HEK293 (cell line): Measurements from ENCODE around the gene DNAAF9.

Experiments
- CTCF ChIA-PET: fragments of 350-600 bp; formaldehyde crosslinking; extraction: SDS; loops from one replicate; lab custom pipeline; 2021; ENCODE audit warnings: antibody characterized with exemption; lab: Yijun Ruan, JAX
- POLR2A ChIA-PET: fragments of 300-600 bp; formaldehyde crosslinking; extraction: SDS; loops from one replicate; lab custom pipeline; 2020; ENCODE audit warnings: antibody characterized with exemption, inconsistent platforms; lab: Yijun Ruan, JAX
- H3K27ac ChIP-seq: fragments of 200-500 bp; sonication (Bioruptor generic); 2 replicates; pipeline ENCODE4 v1.5.1; 2014; ENCODE audit warnings: low read depth, low read length, control low read depth, inconsistent platforms; ENCODE audit errors: extremely low read depth
- H3K36me3 ChIP-seq, 2 experiments: fragments of 200-500 bp in 1 of 2; sonication (Bioruptor generic) in 1 of 2; 1 replicate in 1 of 2; 2 replicates in 1 of 2; pipeline ENCODE4 v1.5.1; 2014 to 2017; ENCODE audit warnings: inconsistent platforms in 2 of 2, low read length in 2 of 2; ENCODE audit not compliant: control insufficient read depth in 2 of 2, insufficient read depth in 1 of 2
- H3K4me1 ChIP-seq: fragments of 200-500 bp; sonication (Bioruptor generic); 2 replicates; pipeline ENCODE4 v1.5.1; 2014; ENCODE audit warnings: mild to moderate bottlenecking, low read length, inconsistent platforms; ENCODE audit not compliant: control insufficient read depth, insufficient read depth
- H3K4me3 ChIP-seq: 2 replicates; pipeline ENCODE4 v1.5.1; 2011; ENCODE audit warnings: low read depth, mild to moderate bottlenecking, control low read depth, low read length, moderate library complexity
- H3K9me3 ChIP-seq: fragments of 200-500 bp; sonication (Bioruptor generic); 2 replicates; pipeline ENCODE4 v1.5.1; 2014; ENCODE audit warnings: low read depth, low read length, inconsistent platforms; ENCODE audit not compliant: control insufficient read depth, insufficient read depth
- FEZF1 ChIP-seq: fragments of 450-650 bp; formaldehyde crosslinking; IDR thresholded peaks from 2 replicates; pipeline ENCODE4 v1.5.1; 2016; ENCODE audit warnings: missing biosample characterization, missing genetic modification characterization
- GFI1B ChIP-seq: fragments of 450-650 bp; formaldehyde crosslinking; IDR thresholded peaks from 2 replicates; pipeline ENCODE4 v1.5.1; 2016; ENCODE audit warnings: missing biosample characterization, missing genetic modification characterization
- GLIS1 ChIP-seq: fragments of 450-650 bp; formaldehyde crosslinking; IDR thresholded peaks from 2 replicates; pipeline ENCODE4 v1.5.1; 2016; ENCODE audit warnings: missing biosample characterization, missing genetic modification characterization
- HOXA7 ChIP-seq: sonication (generic); formaldehyde crosslinking; IDR thresholded peaks from 2 replicates; pipeline ENCODE4 v1.8.1; 2022; ENCODE audit warnings: missing genetic modification reagents, borderline replicate concordance
- KLF7 ChIP-seq: fragments of 450-650 bp; formaldehyde crosslinking; IDR thresholded peaks from 2 replicates; pipeline ENCODE4 v1.5.1; 2016; ENCODE audit warnings: missing biosample characterization, missing genetic modification characterization, borderline replicate concordance
- MEIS1 ChIP-seq: sonication (generic); formaldehyde crosslinking; IDR thresholded peaks from 2 replicates; pipeline ENCODE4 v1.8.1; 2022; ENCODE audit warnings: missing genetic modification reagents, mild to moderate bottlenecking, borderline replicate concordance
- PRDM4 ChIP-seq: fragments of 450-650 bp; formaldehyde crosslinking; IDR thresholded peaks from 2 replicates; pipeline ENCODE4 v1.5.1; 2017; ENCODE audit warnings: missing biosample characterization, missing genetic modification characterization
- WT1 ChIP-seq: fragments of 450-650 bp; formaldehyde crosslinking; IDR thresholded peaks from 2 replicates; pipeline ENCODE4 v1.5.1; 2016; ENCODE audit warnings: missing biosample characterization, missing genetic modification characterization
- YY2 ChIP-seq: fragments of 450-650 bp; formaldehyde crosslinking; IDR thresholded peaks from 2 replicates; pipeline ENCODE4 v1.5.1; 2016; ENCODE audit warnings: missing biosample characterization, missing genetic modification characterization
- ZBTB6 ChIP-seq: fragments of 450-650 bp; formaldehyde crosslinking; IDR thresholded peaks from 2 replicates; pipeline ENCODE4 v1.5.1; 2017; ENCODE audit warnings: missing biosample characterization, missing genetic modification characterization
- ZEB2 ChIP-seq: fragments of 450-650 bp; formaldehyde crosslinking; IDR thresholded peaks from 2 replicates; pipeline ENCODE4 v1.5.1; 2016; ENCODE audit warnings: missing biosample characterization, missing genetic modification characterization
- ZNF10 ChIP-seq: fragments of 450-650 bp; formaldehyde crosslinking; IDR thresholded peaks from 2 replicates; pipeline ENCODE4 v1.5.1; 2017; ENCODE audit warnings: missing biosample characterization, missing genetic modification characterization
- ZNF114 ChIP-seq: fragments of 450-650 bp; formaldehyde crosslinking; IDR thresholded peaks from 2 replicates; pipeline ENCODE4 v1.5.0; 2017; ENCODE audit warnings: missing biosample characterization, missing genetic modification characterization
- ZNF274 ChIP-seq, 2 experiments: fragments of 200-500 bp in 1 of 2; fragments of 450-650 bp in 1 of 2; sonication (Bioruptor generic) in 1 of 2; formaldehyde crosslinking in 1 of 2; IDR thresholded peaks; 2 replicates each; pipeline versions ENCODE4 v1.5.1 to v1.6.1; 2014 to 2016; ENCODE audit warnings: borderline replicate concordance in 1 of 2, inconsistent platforms in 1 of 2, low read length in 1 of 2, missing biosample characterization in 1 of 2, missing genetic modification characterization in 1 of 2
- ZNF324 ChIP-seq: fragments of 450-650 bp; formaldehyde crosslinking; IDR thresholded peaks from 2 replicates; pipeline ENCODE4 v1.5.1; 2016; ENCODE audit warnings: missing biosample characterization, missing genetic modification characterization
- ZNF335 ChIP-seq: fragments of 450-650 bp; formaldehyde crosslinking; conservative IDR thresholded peaks from 2 replicates; pipeline ENCODE4 v1.5.1; 2016; ENCODE audit warnings: missing biosample characterization, missing genetic modification characterization
- ZNF366 ChIP-seq: fragments of 450-650 bp; formaldehyde crosslinking; conservative IDR thresholded peaks from 2 replicates; pipeline ENCODE4 v1.5.1; 2016; ENCODE audit warnings: missing biosample characterization, missing genetic modification characterization
- ZNF394 ChIP-seq: fragments of 450-650 bp; formaldehyde crosslinking; IDR thresholded peaks from 2 replicates; pipeline ENCODE4 v1.5.1; 2016; ENCODE audit warnings: missing biosample characterization, missing genetic modification characterization, mild to moderate bottlenecking, moderate library complexity, borderline replicate concordance
- ZNF398 ChIP-seq: fragments of 450-650 bp; formaldehyde crosslinking; IDR thresholded peaks from 2 replicates; pipeline ENCODE4 v1.5.1; 2017; ENCODE audit warnings: missing biosample characterization, missing genetic modification characterization
- ZNF404 ChIP-seq: fragments of 450-650 bp; formaldehyde crosslinking; IDR thresholded peaks from 2 replicates; pipeline ENCODE4 v1.5.1; 2017; ENCODE audit warnings: missing biosample characterization, missing genetic modification characterization
- ZNF48 ChIP-seq: fragments of 450-650 bp; formaldehyde crosslinking; IDR thresholded peaks from 2 replicates; pipeline ENCODE4 v1.5.1; 2016; ENCODE audit warnings: missing biosample characterization, missing genetic modification characterization
- ZNF501 ChIP-seq: fragments of 450-650 bp; formaldehyde crosslinking; IDR thresholded peaks from 2 replicates; pipeline ENCODE4 v1.5.1; 2016; ENCODE audit warnings: missing biosample characterization, missing genetic modification characterization
- ZNF548 ChIP-seq: fragments of 450-650 bp; formaldehyde crosslinking; IDR thresholded peaks from 2 replicates; pipeline ENCODE4 v1.5.1; 2016; ENCODE audit warnings: missing biosample characterization, missing genetic modification characterization
- ZNF600 ChIP-seq: fragments of 450-650 bp; formaldehyde crosslinking; IDR thresholded peaks from 2 replicates; pipeline ENCODE4 v1.5.1; 2016; ENCODE audit warnings: missing biosample characterization, missing genetic modification characterization
- ZNF610 ChIP-seq: fragments of 450-650 bp; formaldehyde crosslinking; IDR thresholded peaks from 2 replicates; pipeline ENCODE4 v1.5.1; 2016; ENCODE audit warnings: missing biosample characterization, missing genetic modification characterization, borderline replicate concordance
- ZNF624 ChIP-seq: fragments of 450-650 bp; formaldehyde crosslinking; IDR thresholded peaks from 2 replicates; pipeline ENCODE4 v1.5.1; 2017; ENCODE audit warnings: missing biosample characterization, missing genetic modification characterization
- ZNF626 ChIP-seq: fragments of 450-650 bp; sonication (Bioruptor Pico); formaldehyde crosslinking; IDR thresholded peaks from 2 replicates; pipeline ENCODE4 v1.5.1; 2018; ENCODE audit warnings: missing biosample characterization, missing genetic modification characterization, inconsistent platforms
- ZNF664 ChIP-seq: fragments of 450-650 bp; formaldehyde crosslinking; IDR thresholded peaks from 2 replicates; pipeline ENCODE4 v1.5.1; 2016; ENCODE audit warnings: missing biosample characterization, missing genetic modification characterization
- ZNF692 ChIP-seq: fragments of 450-650 bp; formaldehyde crosslinking; IDR thresholded peaks from 2 replicates; pipeline ENCODE4 v1.5.1; 2016; ENCODE audit warnings: missing biosample characterization, missing genetic modification characterization
- ZNF777 ChIP-seq: fragments of 450-650 bp; formaldehyde crosslinking; IDR thresholded peaks from 2 replicates; pipeline ENCODE4 v1.5.1; 2017; ENCODE audit warnings: missing biosample characterization, missing genetic modification characterization, borderline replicate concordance
- ZSCAN23 ChIP-seq: fragments of 450-650 bp; formaldehyde crosslinking; IDR thresholded peaks from 2 replicates; pipeline ENCODE4 v1.5.1; 2016; ENCODE audit warnings: missing biosample characterization, missing genetic modification characterization

DNAAF9 gene

GRCh38 chr20:3407040-3407770 is at the start of gene DNAAF9:
Gene DNAAF9 (minus strand): TSS chr20:3407669. CDS start chr20:3407557, 112 bp downstream.
- Histone ChIP-seq H3K4me1 (peaks cover 19% of the 10 kb centered on the region), H3K36me3 (no peaks in the 10 kb centered on the region), H3K4me3 (peak within 1 kb of the TSS; percentile 84), H3K27ac (peak within 1 kb of the TSS; percentile 78), H3K9me3 (no peaks in the 10 kb centered on the region; the same call in 1 of the 2 replicates)
- ChIA-PET POLR2A (interaction anchor here (1.0 to 2.7 kb wide), 2 partner anchors 63 to 247 kb away, joined by 12 to 13 read pairs; partner anchors contain the start of genes ATRN, FASTKD5 and UBOX5), CTCF (interaction anchor here (0.6 to 1.6 kb wide), 4 partner anchors 8 to 770 kb away, joined by 3 to 5 read pairs (median 3); no protein-coding TSS in a partner anchor)
- TF ChIP-seq FEZF1 (tag by site-specific recombination) (no peak), ZBTB6 (tag by site-specific recombination) (peak; percentile 44; the same call in 1 of the 2 replicates), ZNF10 (no peak), GLIS1 (tag by site-specific recombination) (peak; percentile 75), ZNF626 (tag by site-specific recombination) (no peak), ZNF398 (tag by site-specific recombination) (0 out of 2 replicates have a peak, but pooled peaks have one; percentile 31), ZNF366 (tag by site-specific recombination) (no peak), ZNF624 (tag by site-specific recombination) (no peak), ZNF394 (tag by site-specific recombination) (peak; percentile 45; the same call in 1 of the 2 replicates), HOXA7 (CRISPR knock-in tag) (no peak), ZEB2 (tag by site-specific recombination) (no peak), ZNF48 (tag by site-specific recombination) (no peak), ZNF501 (no peak), ZNF274 (IDR thresholded peaks at IDR 0.05; ENCODE audit: low read length) (no peak), ZNF274 (tag by site-specific recombination; IDR thresholded peaks at IDR 0.05; ENCODE audit: borderline replicate concordance) (no peak), ZSCAN23 (no peak), ZNF324 (no peak), ZNF664 (no peak), ZNF404 (no peak), ZNF114 (tag by site-specific recombination) (no peak), PRDM4 (tag by site-specific recombination) (peak; percentile 87), WT1 (tag by site-specific recombination) (no peak), GFI1B (tag by site-specific recombination) (no peak), ZNF692 (peak; percentile 11; the same call in 1 of the 2 replicates), ZNF548 (tag by site-specific recombination) (no peak), YY2 (tag by site-specific recombination) (no peak), ZNF777 (no peak), ZNF600 (peak; percentile 18; the same call in 1 of the 2 replicates), MEIS1 (no peak), ZNF610 (tag by site-specific recombination) (no peak), ZNF335 (tag by site-specific recombination) (peak; percentile 79), KLF7 (tag by site-specific recombination) (no peak)
